ENCODE measurements around the gene PNPLA6. TPM values are rescaled to one million over a fixed set of nuclear protein-coding genes. Genes with fewer than 3 reads are reported as not detected.

PNPLA6 gene
- total and polyA plus RNA-seq, 2 donors (not counting 1 experiment from before 2014, with no cell fraction given) = 20.9 to 89.2 TPM

GRCh38 chr19:7564866-7565265 lies 29.3 kb downstream of the PNPLA6 start:
- TF ChIP-seq CTCF (conservative IDR thresholded peaks at IDR 0.05 in 1 of 2, IDR thresholded peaks at IDR 0.05 in 1 of 2; ENCODE audit: low read depth in 1 of 2, low read length in 2 of 2) (no peak), EZH2 (IDR thresholded peaks at IDR 0.05; ENCODE audit: low read length, missing control alignments) (no peak)
- no peaks in the 10 kb centered on the region for H3K9me3 ChIP-seq (ENCODE audit: control insufficient read depth, insufficient read depth, low read depth, low read length)

GRCh38 chr19:7565332-7565731 lies 29.8 kb downstream of the PNPLA6 start:
- H3K4me3 ChIP-seq (replicated peaks in 1 of 4; ENCODE audit: control extremely low read depth in 1 of 4, insufficient read depth in 1 of 4, low read depth in 3 of 4, low read length in 4 of 4) = no peak overlapping the region
- H4K20me1 ChIP-seq (ENCODE audit: control insufficient read depth, extremely low read depth, insufficient read depth, low read length) = no peaks in the 10 kb centered on the region
- H2AFZ ChIP-seq (ENCODE audit: low read length) = no peak overlapping the region
- H3K36me3 ChIP-seq (ENCODE audit: control insufficient read depth, insufficient read depth, low read length) = peaks cover 4% of the 10 kb centered on the region
- no peak for DNase-seq (ENCODE audit: low read depth in 2 of 2)
- H3K9ac ChIP-seq (ENCODE audit: insufficient read depth, low read length) = no peak overlapping the region
- no peaks in the 10 kb centered on the region for H3K9me3 ChIP-seq (ENCODE audit: control insufficient read depth, insufficient read depth, low read depth, low read length)
- H3K79me2 ChIP-seq (ENCODE audit: control insufficient read depth, insufficient read depth, low read length) = no peaks in the 10 kb centered on the region
- H3K4me1 ChIP-seq (ENCODE audit: control insufficient read depth, extremely low read depth, insufficient read depth, low read length) = no peaks in the 10 kb centered on the region
- H3K27ac ChIP-seq (ENCODE audit: insufficient read depth, low read length) = no peak overlapping the region
- H3K4me2 ChIP-seq (ENCODE audit: extremely low read depth, insufficient read depth, low read length) = no peak overlapping the region
- H3K27me3 ChIP-seq (ENCODE audit: control insufficient read depth, insufficient read depth, low read length) = no peaks in the 10 kb centered on the region
- TF ChIP-seq EZH2 (IDR thresholded peaks at IDR 0.05; ENCODE audit: low read length, missing control alignments) = no peak
- TF ChIP-seq CTCF (conservative IDR thresholded peaks at IDR 0.05 in 1 of 2, IDR thresholded peaks at IDR 0.05 in 1 of 2; ENCODE audit: low read depth in 1 of 2, low read length in 2 of 2) = no peak

More at GRCh38 chr19:7564866-7565265, 29.3 kb downstream of the PNPLA6 start:
- peaks cover 4% of the 10 kb centered on the region for H3K36me3 ChIP-seq (ENCODE audit: control insufficient read depth, insufficient read depth, low read length)
- H2AFZ ChIP-seq (ENCODE audit: low read length) = no peak overlapping the region
- no peak overlapping the region for H3K27ac ChIP-seq (ENCODE audit: insufficient read depth, low read length)
- no peaks in the 10 kb centered on the region for H3K27me3 ChIP-seq (ENCODE audit: control insufficient read depth, insufficient read depth, low read length)
- H3K9ac ChIP-seq (ENCODE audit: insufficient read depth, low read length) = no peak overlapping the region
- H3K4me3 ChIP-seq (replicated peaks in 1 of 4; ENCODE audit: control extremely low read depth in 1 of 4, insufficient read depth in 1 of 4, low read depth in 3 of 4, low read length in 4 of 4) = no peak overlapping the region
- H3K4me1 ChIP-seq (ENCODE audit: control insufficient read depth, extremely low read depth, insufficient read depth, low read length) = no peaks in the 10 kb centered on the region
- H4K20me1 ChIP-seq (ENCODE audit: control insufficient read depth, extremely low read depth, insufficient read depth, low read length) = no peaks in the 10 kb centered on the region
- H3K4me2 ChIP-seq (ENCODE audit: extremely low read depth, insufficient read depth, low read length) = no peak overlapping the region
- no peak for DNase-seq (ENCODE audit: low read depth in 2 of 2)
- no peaks in the 10 kb centered on the region for H3K79me2 ChIP-seq (ENCODE audit: control insufficient read depth, insufficient read depth, low read length)

GRCh38 chr19:7570761-7571160 lies 35.2 kb downstream of the PNPLA6 start:
- Histone ChIP-seq H3K27me3 (ENCODE audit: control insufficient read depth, insufficient read depth, low read length) (no peaks in the 10 kb centered on the region), H3K9me3 (ENCODE audit: control insufficient read depth, insufficient read depth, low read depth, low read length) (no peaks in the 10 kb centered on the region), H3K27ac (ENCODE audit: insufficient read depth, low read length) (no peak overlapping the region), H2AFZ (ENCODE audit: low read length) (no peak overlapping the region), H3K4me3 (replicated peaks in 1 of 4; ENCODE audit: control extremely low read depth in 1 of 4, insufficient read depth in 1 of 4, low read depth in 3 of 4, low read length in 4 of 4) (no peak overlapping the region), H3K9ac (ENCODE audit: insufficient read depth, low read length) (no peak overlapping the region), H3K4me2 (ENCODE audit: extremely low read depth, insufficient read depth, low read length) (no peak overlapping the region), H3K4me1 (ENCODE audit: control insufficient read depth, extremely low read depth, insufficient read depth, low read length) (no peaks in the 10 kb centered on the region), H3K36me3 (ENCODE audit: control insufficient read depth, insufficient read depth, low read length) (no peaks in the 10 kb centered on the region), H3K79me2 (ENCODE audit: control insufficient read depth, insufficient read depth, low read length) (no peaks in the 10 kb centered on the region), H4K20me1 (ENCODE audit: control insufficient read depth, extremely low read depth, insufficient read depth, low read length) (no peaks in the 10 kb centered on the region)
- DNase-seq (ENCODE audit: low read depth in 2 of 2) = no peak
- TF ChIP-seq EZH2 (IDR thresholded peaks at IDR 0.05; ENCODE audit: low read length, missing control alignments) (no peak), CTCF (conservative IDR thresholded peaks at IDR 0.05 in 1 of 2, IDR thresholded peaks at IDR 0.05 in 1 of 2; ENCODE audit: low read depth in 1 of 2, low read length in 2 of 2) (no peak)
